ENCODE data around the gene UPK3B.
"Not testable (repeated sequence)": the region's sequence is repeated elsewhere in the genome, so short reads cannot be mapped to it uniquely, and the experiment has no call there.

DNA sequence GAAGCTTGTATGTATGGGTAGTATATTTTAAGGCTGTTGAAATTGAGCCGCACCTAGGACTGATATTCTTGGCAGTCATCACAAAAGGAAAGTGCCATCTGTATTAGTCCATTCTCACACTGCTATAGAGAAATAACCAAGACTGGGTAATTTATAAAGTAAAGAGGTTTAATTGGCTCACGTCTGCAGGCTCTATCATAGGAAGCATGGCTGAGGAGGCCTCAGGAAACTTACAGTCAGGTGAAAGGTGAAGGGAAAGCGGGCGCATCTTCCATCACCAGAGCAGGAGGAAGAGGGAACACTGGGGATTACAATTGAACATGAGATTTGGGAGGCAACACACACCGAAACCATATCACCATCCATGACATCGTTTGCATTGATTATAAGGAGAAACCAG is 41.6 kb downstream of the UPK3B start:
- TF ChIP-seq CTCF (IDR thresholded peaks at IDR 0.05); POLR2AphosphoS5 (IDR thresholded peaks at IDR 0.05; ENCODE audit: insufficient read depth in 1 of 2, low read depth in 1 of 2); POLR2A (IDR thresholded peaks at IDR 0.05): not testable (repeated sequence)

Measured in vagina (tissue), 2 donors.